Activated T-helper 2 cell treated with anti-CD3 and anti-CD28 coated beads, Interferon-gamma antibody, Interleukin-2, Interleukin-4, amounts not matched to agents 10 μg/mL and 5 μg/mL and 100 μg/mL, durations not matched to agents 14 hours and 24 hours and 36 hours (primary cell): ENCODE results near the gene TP53BP2. TPM values are rescaled to one million over a fixed set of nuclear protein-coding genes. Genes with fewer than 3 reads are reported as not detected.

Experiments
- DNase-seq: peaks from one replicate; pipeline ENCODE4 v3.0.0; 2021; ENCODE audit warnings: low spot score
- H3K27ac Mint-ChIP-seq: one replicate; pipeline ENCODE4 v1.8.0; 2021; ENCODE audit warnings: mixed read lengths
- H3K27me3 Mint-ChIP-seq: one replicate; pipeline ENCODE4 v1.8.0; 2021; ENCODE audit warnings: low read depth, mixed read lengths
- H3K36me3 Mint-ChIP-seq: one replicate; pipeline ENCODE4 v1.8.0; 2021; ENCODE audit warnings: low read depth, mixed read lengths
- H3K4me1 Mint-ChIP-seq: one replicate; pipeline ENCODE4 v1.8.0; 2021; ENCODE audit warnings: low read depth, mixed read lengths
- H3K4me3 Mint-ChIP-seq: one replicate; pipeline ENCODE4 v1.8.0; 2021; ENCODE audit warnings: low read depth, mild to moderate bottlenecking, moderate library complexity, mixed read lengths
- H3K9me3 Mint-ChIP-seq: one replicate; pipeline ENCODE4 v1.8.0; 2021; ENCODE audit warnings: mixed read lengths
- intact Hi-C: fragments of 100-400 bp; cut with micrococcal nuclease; formaldehyde crosslinking; loops from one replicate; pipeline ENCODE4 v1.15.1; 2023
- total RNA-seq: library from RNA; stranded (reverse); gene quantifications from 2 replicates; pipeline ENCODE4 v1.2.3, GENCODE V29; 2022

TP53BP2 gene
- total RNA-seq, 1 donor from 2014 or later = 37.5 TPM

DNA sequence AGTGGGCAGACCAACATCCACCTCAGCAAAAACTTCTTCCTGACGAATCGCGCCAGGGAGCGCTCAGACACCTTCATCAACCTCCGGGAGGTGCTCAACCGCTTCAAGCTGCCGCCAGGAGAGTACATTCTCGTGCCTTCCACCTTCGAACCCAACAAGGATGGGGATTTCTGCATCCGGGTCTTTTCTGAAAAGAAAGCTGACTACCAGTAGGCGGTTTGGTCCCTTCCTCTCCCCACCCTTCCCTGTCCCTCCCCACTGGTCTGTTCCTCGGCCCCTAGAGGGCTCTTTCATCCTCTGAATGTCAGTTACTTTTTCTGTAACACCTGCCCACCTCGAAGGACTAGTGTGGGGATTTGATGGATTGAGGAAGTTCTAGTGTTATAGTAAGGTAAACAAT, 86.5 kb downstream of the TP53BP2 start:
- Mint-ChIP-seq H3K4me1 (peaks cover 2% of the 10 kb centered on the region), H3K27me3 (no peaks in the 10 kb centered on the region), H3K27ac (no peak overlapping the region), H3K4me3 (no peak overlapping the region), H3K36me3 (peaks cover 78% of the 10 kb centered on the region), H3K9me3 (no peaks in the 10 kb centered on the region)
- no peak for DNase-seq
- intact Hi-C loops = no loop called here

DNA sequence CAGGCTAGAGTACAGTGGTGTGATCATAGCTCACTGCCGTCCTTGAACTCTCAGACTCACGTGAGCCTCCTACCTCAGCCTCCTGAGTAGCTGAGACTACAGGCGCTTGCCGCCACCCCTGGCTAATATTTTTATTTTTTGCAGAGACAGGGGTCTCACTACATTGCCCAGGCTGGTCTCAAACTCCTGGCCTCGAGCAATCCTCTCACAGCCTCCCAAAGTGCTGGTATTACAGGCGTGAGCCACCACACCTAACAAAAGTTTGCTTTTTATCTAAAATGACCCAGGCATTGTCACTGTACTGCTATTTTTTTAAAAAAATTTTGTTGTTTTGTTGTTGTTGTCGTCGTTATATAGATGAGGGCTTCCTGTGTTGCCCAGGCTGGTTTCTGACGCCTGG, 87.0 kb downstream of the TP53BP2 start:
- Mint-ChIP-seq H3K9me3 (no peaks in the 10 kb centered on the region), H3K4me3 (no peak overlapping the region), H3K27me3 (no peaks in the 10 kb centered on the region), H3K36me3 (peaks cover 75% of the 10 kb centered on the region), H3K27ac (no peak overlapping the region), H3K4me1 (peaks cover 2% of the 10 kb centered on the region)
- DNase-seq = no peak
- intact Hi-C loops = no loop called here

DNA sequence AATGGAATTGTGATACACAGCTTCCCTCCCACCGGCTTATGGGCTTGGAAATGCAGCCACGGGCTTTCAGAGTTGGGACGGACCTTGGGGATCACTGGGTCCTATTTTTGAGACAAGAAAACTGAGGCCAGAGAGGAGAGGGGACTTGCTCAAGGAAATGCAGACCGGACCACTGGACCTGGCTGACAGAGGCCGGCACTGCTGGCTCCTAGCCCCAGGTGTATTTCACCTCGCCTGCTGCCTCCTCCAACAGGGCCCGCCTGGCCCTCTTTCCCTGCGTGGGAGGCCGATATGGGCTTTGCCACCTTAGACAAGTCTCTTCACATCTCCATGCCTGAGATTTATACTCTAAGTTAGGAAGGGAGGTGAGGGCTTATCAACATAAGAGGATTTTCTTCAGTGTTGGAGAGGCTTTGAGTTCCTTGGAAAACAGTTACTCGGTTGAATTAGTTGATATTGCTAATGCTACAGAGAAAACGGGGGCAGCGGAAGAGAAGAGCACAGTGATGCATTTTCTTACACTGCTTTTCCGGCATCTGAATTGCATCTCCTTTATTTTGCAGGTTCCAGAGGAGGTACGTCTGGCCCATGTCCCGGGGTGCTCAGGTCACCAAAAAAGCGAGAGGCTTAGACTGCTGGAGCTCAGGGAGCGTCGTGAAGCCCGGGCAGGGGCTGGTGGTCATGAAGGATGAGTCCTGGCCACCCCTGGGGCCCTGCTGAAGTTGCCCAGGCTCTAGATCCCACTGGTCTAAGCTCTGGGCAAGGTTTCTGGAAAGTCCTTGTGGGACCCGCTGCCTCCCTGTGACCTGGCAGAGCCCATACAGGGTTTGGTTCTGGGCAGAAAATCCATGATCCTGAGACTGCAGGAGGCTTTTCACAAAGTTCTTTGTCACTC, 88.7 kb downstream of the TP53BP2 start:
- no peak overlapping the region for H3K27ac Mint-ChIP-seq
- intact Hi-C loops = no loop called here
- peaks cover 2% of the 10 kb centered on the region for H3K4me1 Mint-ChIP-seq
- H3K4me3 Mint-ChIP-seq = no peak overlapping the region
- H3K27me3 Mint-ChIP-seq = no peaks in the 10 kb centered on the region
- H3K9me3 Mint-ChIP-seq = no peaks in the 10 kb centered on the region
- H3K36me3 Mint-ChIP-seq = peaks cover 75% of the 10 kb centered on the region
- DNase-seq = no peak

DNA sequence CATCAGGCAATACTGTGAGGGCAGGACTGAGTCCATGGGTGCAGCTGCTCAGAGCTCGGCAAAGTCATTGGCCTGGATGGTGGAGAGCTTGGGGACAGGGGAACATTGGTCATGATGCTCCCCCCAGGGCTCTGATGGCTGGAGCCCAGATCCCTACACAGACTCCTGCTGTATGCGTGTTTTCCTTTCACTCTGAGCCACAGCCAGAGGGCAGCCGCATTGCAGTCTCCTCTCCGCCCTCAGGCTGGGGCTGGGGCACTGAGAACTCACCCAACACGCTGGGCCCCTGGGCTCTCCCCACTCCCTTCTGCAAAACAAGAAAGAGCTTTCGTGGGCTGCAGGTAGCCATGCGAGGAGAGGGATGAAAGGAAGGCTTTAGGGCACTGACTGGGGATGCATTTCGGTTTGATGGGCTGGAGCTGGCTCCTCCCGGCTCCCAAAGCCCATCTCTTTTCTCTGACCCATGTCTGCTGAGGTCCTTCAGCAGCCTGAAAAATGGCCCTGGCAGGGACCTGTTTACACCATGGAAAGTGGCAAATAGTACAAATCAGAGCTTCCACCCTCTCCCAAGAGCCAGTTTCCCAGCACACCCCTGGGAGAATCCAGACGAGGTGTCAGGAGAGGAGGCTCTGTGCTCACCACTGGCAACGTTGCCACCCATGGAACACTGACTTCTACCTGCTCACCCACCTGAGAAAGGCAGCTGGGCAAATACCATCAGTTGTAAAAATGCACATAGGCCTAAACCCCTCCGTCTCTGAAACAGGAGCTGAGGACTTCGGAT, 89.6 kb downstream of the TP53BP2 start:
- Mint-ChIP-seq H3K27ac (no peak overlapping the region), H3K36me3 (peaks cover 76% of the 10 kb centered on the region)

DNA sequence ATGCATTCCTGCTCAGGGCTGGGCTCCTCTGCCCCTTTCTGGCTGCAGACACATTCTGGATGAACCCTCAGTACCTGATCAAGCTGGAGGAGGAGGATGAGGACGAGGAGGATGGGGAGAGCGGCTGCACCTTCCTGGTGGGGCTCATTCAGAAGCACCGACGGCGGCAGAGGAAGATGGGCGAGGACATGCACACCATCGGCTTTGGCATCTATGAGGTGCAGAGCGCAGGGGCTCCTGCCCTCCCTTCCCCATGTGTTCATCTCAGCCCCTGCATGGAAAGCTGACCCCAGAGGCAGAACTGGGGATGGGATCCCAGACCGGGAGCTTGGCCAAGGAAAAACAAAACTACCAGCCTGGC, 90.3 kb downstream of the TP53BP2 start:
- H3K9me3 Mint-ChIP-seq = no peaks in the 10 kb centered on the region
- intact Hi-C loops = no loop called here
- H3K36me3 Mint-ChIP-seq = peaks cover 77% of the 10 kb centered on the region
- no peaks in the 10 kb centered on the region for H3K27me3 Mint-ChIP-seq
- no peak for DNase-seq
- H3K4me1 Mint-ChIP-seq = peaks cover 2% of the 10 kb centered on the region
- H3K4me3 Mint-ChIP-seq = no peak overlapping the region
- H3K27ac Mint-ChIP-seq = no peak overlapping the region

More for the DNA sequence above, 89.6 kb downstream of the TP53BP2 start:
- H3K4me1 Mint-ChIP-seq = peaks cover 2% of the 10 kb centered on the region
- no peaks in the 10 kb centered on the region for H3K27me3 Mint-ChIP-seq
- H3K9me3 Mint-ChIP-seq = no peaks in the 10 kb centered on the region
- no peak for DNase-seq
- intact Hi-C loops = no loop called here
- H3K4me3 Mint-ChIP-seq = no peak overlapping the region

DNA sequence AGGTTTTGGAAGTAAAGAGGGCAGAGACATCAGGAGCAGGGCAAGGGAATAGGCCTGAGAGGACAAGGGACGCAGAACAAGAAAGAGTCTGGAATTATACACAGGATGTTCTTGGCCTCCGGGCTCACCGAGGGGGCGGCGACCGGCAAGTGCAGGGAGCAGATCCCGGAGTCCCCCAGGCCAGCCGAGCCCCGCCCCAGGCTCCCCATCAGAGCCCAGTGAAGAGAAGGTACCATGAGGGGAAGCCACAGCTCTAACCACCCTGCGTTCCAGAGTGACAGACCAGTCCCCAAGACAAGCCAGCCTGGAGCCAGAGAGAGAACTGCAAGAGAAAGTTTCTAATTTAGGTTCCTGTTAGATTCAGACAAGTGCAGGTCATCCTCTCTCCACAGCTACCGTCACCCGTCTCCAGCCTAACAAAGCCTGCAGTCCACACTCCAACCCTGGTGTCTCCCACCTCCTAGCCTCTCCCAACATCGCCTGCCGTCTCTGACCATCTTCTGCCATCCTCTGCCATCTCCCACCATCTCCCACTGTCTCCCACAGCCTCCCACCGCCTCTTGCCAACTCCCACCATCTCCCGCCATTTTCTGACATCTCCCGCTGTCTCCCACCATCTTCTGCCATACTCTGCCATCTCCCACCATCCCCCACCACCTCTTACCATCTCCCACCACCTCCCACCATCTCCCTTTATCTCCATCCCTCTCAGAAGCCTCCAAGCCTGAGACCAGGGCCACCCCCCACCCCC, 90.9 kb downstream of the TP53BP2 start:
- Mint-ChIP-seq H3K9me3 (no peaks in the 10 kb centered on the region), H3K27me3 (no peaks in the 10 kb centered on the region), H3K27ac (no peak overlapping the region), H3K4me1 (peaks cover 5% of the 10 kb centered on the region), H3K4me3 (no peak overlapping the region), H3K36me3 (peaks cover 78% of the 10 kb centered on the region)
- DNase-seq = no peak
- intact Hi-C loops = no loop called here

DNA sequence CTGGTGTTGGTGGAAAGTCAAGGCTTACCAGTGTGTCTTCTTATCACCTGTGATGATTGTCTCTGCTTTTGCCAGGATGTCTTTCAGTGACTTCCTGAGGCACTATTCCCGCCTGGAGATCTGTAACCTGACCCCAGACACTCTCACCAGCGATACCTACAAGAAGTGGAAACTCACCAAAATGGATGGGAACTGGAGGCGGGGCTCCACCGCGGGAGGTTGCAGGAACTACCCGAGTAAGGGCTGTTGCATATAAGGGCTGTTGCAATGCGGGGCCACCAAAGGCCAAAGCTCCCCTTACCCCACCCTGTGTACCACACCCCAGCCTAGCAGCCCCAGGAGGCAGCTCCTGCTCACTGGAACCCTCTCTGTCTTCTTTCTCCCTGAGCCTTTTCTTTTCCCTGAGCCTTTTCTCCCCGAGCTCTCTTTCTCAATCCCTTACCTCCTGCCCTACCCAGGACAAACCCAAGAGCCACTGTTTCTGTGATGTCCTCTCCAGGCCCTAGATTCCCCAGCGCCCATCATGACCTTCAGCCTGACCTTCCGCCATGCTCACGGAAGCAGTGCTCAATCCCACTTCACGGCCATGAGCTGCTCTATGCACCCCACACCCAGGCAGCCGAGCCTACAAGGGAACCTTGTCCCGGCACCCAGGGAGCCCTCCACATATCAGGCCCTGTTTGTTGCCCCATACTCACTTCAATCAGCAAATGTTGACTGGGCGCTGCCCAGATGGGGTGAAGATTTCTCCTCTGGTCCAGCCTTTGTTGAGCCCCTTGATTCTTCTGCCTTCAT, 92.8 kb downstream of the TP53BP2 start:
- DNase-seq = no peak
- Mint-ChIP-seq H3K4me3 (no peak overlapping the region), H3K9me3 (no peaks in the 10 kb centered on the region), H3K4me1 (peaks cover 10% of the 10 kb centered on the region), H3K27ac (no peak overlapping the region), H3K36me3 (peaks cover 72% of the 10 kb centered on the region), H3K27me3 (no peaks in the 10 kb centered on the region)
- intact Hi-C loops = no loop called here

DNA sequence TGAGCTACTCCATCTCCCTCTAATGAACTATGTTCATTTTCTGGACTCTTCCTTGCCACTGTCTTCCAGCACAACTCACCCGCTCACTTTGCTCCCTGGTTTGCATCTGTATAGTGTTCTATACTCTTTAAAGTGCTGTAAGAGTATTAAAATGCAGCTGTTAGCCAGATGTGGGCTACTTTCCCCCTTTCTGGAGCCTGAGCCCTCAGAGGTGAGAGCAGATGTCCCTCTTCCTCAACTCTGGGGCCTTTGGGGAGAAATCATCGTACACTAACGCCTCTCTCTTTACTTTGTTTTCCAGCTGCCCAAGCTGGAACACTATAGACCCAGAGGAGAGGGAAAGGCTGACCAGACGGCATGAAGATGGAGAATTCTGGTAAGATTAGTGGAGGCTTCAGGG, 94.1 kb downstream of the TP53BP2 start:
- intact Hi-C loops = no loop called here
- Mint-ChIP-seq H3K36me3 (peaks cover 70% of the 10 kb centered on the region), H3K27ac (no peak overlapping the region), H3K27me3 (no peaks in the 10 kb centered on the region), H3K9me3 (no peaks in the 10 kb centered on the region), H3K4me1 (peaks cover 15% of the 10 kb centered on the region), H3K4me3 (no peak overlapping the region)
- DNase-seq = no peak

DNA sequence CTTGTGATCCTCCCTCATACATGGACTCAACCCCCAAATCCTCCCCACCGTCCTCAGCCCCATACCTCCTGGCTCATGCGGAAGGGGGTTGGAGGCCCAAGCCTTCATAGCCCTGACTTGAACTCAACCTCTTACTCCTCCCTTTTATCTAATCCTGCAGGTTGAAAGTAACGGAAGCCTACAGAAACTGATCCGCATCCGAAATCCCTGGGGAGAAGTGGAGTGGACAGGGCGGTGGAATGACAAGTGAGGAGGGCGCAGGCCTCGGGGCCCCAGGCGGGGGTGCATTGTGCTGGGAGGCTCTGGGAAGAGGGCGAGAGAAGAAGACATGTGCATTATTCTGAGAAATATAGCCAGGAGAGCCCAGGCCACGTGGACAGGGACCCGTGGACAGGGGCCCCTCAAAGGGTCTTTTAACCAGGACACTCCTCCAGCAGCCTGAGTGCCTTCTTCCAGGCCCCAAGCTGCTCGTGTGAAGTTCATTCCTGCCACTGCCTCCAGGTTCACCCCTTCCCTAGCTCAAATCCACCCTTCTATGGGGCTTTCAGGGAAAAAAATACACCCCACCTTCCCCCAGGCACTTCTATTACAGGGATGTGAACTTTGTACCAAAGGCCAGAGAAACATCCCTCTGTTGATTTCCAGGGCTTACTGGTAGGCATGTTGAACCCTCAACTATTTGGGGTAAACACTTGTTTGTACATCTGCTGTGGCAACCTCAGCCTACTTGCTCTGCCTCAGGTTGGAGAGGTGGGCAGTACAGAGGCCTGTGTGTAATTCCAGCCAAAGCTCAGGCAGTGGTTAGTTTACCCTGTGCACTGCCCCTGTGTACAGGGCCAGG, 94.8 kb downstream of the TP53BP2 start:
- peaks cover 67% of the 10 kb centered on the region for H3K36me3 Mint-ChIP-seq

DNA sequence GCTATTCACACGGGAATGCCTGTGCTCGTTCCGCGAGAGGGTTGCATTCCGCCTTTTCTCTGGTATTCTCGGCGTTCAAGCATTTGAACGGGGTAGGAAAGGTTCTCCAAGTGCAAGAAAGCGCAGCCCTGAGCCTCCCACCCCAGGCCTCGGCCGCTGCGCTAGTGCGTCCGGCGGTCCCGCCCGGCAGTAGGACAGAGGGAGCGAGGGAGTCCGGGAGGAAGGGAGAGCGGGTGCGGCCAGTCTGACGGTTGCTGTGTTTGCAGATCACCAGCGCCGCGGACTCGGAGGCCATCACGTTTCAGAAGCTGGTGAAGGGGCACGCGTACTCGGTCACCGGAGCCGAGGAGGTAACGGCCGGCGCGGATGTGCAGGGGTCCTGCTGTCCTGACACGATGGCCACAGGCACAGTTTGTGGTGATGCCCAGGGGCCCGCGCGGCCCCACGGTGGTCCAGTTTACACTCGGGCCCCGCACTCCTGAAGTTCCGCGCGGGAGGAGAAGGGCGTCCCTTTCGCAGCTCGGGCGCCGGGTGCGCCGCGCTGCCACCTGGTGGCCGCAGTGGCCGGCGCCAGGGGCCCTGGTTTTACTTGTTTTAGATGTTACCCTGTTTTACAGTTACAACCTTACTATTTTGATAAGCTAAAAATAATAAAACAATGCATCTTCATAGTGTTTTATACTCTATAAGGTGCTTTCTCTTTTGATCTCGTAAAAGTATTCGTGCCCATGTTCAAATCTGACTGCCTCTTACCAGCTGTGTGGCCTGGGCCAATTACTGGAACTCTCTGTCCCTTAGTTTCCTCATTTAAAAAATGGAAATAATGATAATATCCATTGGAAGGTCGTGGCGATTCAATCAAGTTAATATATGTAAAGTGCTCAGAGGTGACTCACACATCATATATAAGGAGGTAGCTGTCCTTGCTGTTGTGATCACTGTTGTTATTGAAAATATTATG, 96.7 kb downstream of the TP53BP2 start:
- Mint-ChIP-seq H3K36me3 (peaks cover 70% of the 10 kb centered on the region), H3K4me1 (peaks cover 15% of the 10 kb centered on the region), H3K9me3 (no peaks in the 10 kb centered on the region), H3K4me3 (peak overlapping the region; percentile 53), H3K27me3 (no peaks in the 10 kb centered on the region), H3K27ac (peak overlapping the region; percentile 7)
- intact Hi-C loops = loop anchor here (1.0 to 2.0 kb wide), 3 partner anchors 22 to 51 kb away; partner anchors contain the start of gene CAPN2
- peak; percentile 45 for DNase-seq

More for the DNA sequence above, 94.8 kb downstream of the TP53BP2 start:
- H3K9me3 Mint-ChIP-seq = no peaks in the 10 kb centered on the region
- peaks cover 15% of the 10 kb centered on the region for H3K4me1 Mint-ChIP-seq
- no peaks in the 10 kb centered on the region for H3K27me3 Mint-ChIP-seq
- no peak overlapping the region for H3K4me3 Mint-ChIP-seq
- no peak overlapping the region for H3K27ac Mint-ChIP-seq
- intact Hi-C loops = no loop called here
- no peak for DNase-seq

DNA sequence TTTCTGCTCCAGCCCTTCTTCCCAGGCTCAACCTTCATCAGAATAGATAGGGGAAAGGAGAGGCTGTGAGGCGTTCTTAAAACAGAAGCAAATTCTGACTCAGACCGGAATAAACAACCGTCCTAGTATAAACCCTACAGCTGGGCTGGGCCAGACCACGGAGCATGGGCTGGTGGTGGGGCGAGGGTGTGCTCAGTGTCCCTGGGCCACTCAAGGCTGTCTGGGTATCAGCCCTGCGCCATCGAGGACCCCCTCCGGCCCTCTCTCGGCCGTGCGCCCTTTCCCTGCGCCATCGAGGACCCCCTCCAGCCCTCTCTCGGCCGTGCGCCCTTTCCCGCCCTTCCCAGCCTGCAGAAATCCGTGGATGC, 97.4 kb downstream of the TP53BP2 start:
- Mint-ChIP-seq H3K27ac (no peak overlapping the region), H3K4me1 (peaks cover 15% of the 10 kb centered on the region), H3K27me3 (no peaks in the 10 kb centered on the region), H3K36me3 (peaks cover 72% of the 10 kb centered on the region), H3K9me3 (no peaks in the 10 kb centered on the region), H3K4me3 (peak overlapping the region; percentile 53)
- DNase-seq = no peak
- intact Hi-C loops = loop anchor here (2.0 kb wide), 1 partner anchor 22 kb away; no protein-coding TSS in a partner anchor
